PC-3 (cell line): ENCODE data around the gene VSIR. TPM values are rescaled to one million over a fixed set of nuclear protein-coding genes. Genes with fewer than 3 reads are reported as not detected.

Experiments used
- ATAC-seq: fragments of 200-7000 bp; cut with Tn5 transposase; 2 replicates; pipeline ENCODE4 v1.9.1; 2020; ENCODE audit warnings: mild to moderate bottlenecking, moderate library complexity
- BruUV-seq: library from RNA; stranded (reverse); fragments of 400-500 nt; replicated peaks from 2 replicates; lab custom pipeline; 2021; lab: Mats Ljungman, UMichigan
- CTCF ChIA-PET: fragments of 300-600 bp; sonication (Branson Sonifier 250); formaldehyde crosslinking; loops from one replicate; lab custom pipeline; 2022; ENCODE audit warnings: antibody characterized with exemption; lab: Charles Lee
- POLR2A ChIA-PET: fragments of 300-600 bp; sonication (Branson Sonifier 250); formaldehyde crosslinking; loops from one replicate; lab custom pipeline; 2022; ENCODE audit warnings: antibody characterized with exemption; ENCODE audit not compliant: unreplicated experiment; lab: Charles Lee
- DNase-seq: peaks from one replicate; pipeline ENCODE4 v3.0.0-alpha.2; 2015
- H2AFZ ChIP-seq: fragments of 300-600 bp; sonication (generic); 2 replicates; pipeline ENCODE4 v1.6.0; 2016; ENCODE audit warnings: antibody characterized with exemption, low read length
- H3F3A ChIP-seq: fragments of 300-600 bp; sonication (generic); one replicate; pipeline ENCODE4 v1.6.0; 2017; ENCODE audit warnings: antibody characterized with exemption, low read length, control low read depth, mild to moderate bottlenecking; ENCODE audit not compliant: unreplicated experiment
- H3K27ac ChIP-seq: fragments of 300-600 bp; sonication (generic); 2 replicates; pipeline ENCODE4 v1.5.1; 2016; ENCODE audit warnings: mild to moderate bottlenecking, low read length
- H3K27me3 ChIP-seq: fragments of 300-600 bp; sonication (generic); 2 replicates; pipeline ENCODE4 v1.6.1; 2016; ENCODE audit warnings: low read length, mixed read lengths
- H3K36me3 ChIP-seq: fragments of 300-600 bp; sonication (generic); 2 replicates; pipeline ENCODE4 v1.6.1; 2016; ENCODE audit warnings: low read depth, mixed run types, low read length, mixed read lengths
- H3K4me1 ChIP-seq: fragments of 300-600 bp; sonication (generic); 2 replicates; pipeline ENCODE4 v1.5.1; 2016; ENCODE audit warnings: low read length; ENCODE audit not compliant: insufficient read depth
- H3K4me2 ChIP-seq: fragments of 300-600 bp; sonication (generic); 2 replicates; pipeline ENCODE4 v1.6.0; 2016; ENCODE audit warnings: low read length
- H3K4me3 ChIP-seq: fragments of 300-600 bp; sonication (generic); 2 replicates; pipeline ENCODE4 v1.5.1; 2016; ENCODE audit warnings: mild to moderate bottlenecking, low read length, mixed read lengths
- H3K79me2 ChIP-seq: fragments of 300-600 bp; sonication (generic); 2 replicates; pipeline ENCODE4 v1.6.1; 2017; ENCODE audit warnings: low read length, mixed read lengths
- H3K9ac ChIP-seq: fragments of 300-600 bp; sonication (generic); 2 replicates; pipeline ENCODE4 v1.6.0; 2016; ENCODE audit warnings: mild to moderate bottlenecking, low read length
- H3K9me2 ChIP-seq: fragments of 300-600 bp; sonication (generic); replicated peaks from 2 replicates; pipeline ENCODE4 v1.6.1; 2016; ENCODE audit warnings: mixed run types, low read length, mixed read lengths
- H3K9me3 ChIP-seq: fragments of 300-600 bp; sonication (generic); 2 replicates; pipeline ENCODE4 v1.6.1; 2016; ENCODE audit warnings: low read length, mixed read lengths
- H4K20me1 ChIP-seq: fragments of 300-600 bp; sonication (generic); 2 replicates; pipeline ENCODE4 v1.6.1; 2016; ENCODE audit warnings: low read length, mixed read lengths
- EZH2 ChIP-seq: fragments of 300-600 bp; sonication (generic); IDR thresholded peaks from one replicate; pipeline ENCODE4 v1.6.1; 2017; ENCODE audit warnings: antibody characterized with exemption, mild to moderate bottlenecking, low read length; ENCODE audit not compliant: unreplicated experiment
- EZH2phosphoT487 ChIP-seq: fragments of 300-600 bp; sonication (generic); IDR thresholded peaks from 2 replicates; pipeline ENCODE4 v1.6.1; 2018; ENCODE audit warnings: mild to moderate bottlenecking, antibody characterized with exemption, low read length, borderline replicate concordance
- intact Hi-C: fragments of 100-400 bp; cut with micrococcal nuclease; formaldehyde crosslinking; loops from 2 replicates; pipeline ENCODE4 v1.9.0; 2023
- total RNA-seq: library from RNA; depleted of rRNA; stranded (reverse); fragments of >200 nt; gene quantifications from 2 replicates; pipeline ENCODE4 v1.2.3, GENCODE V29; 2014
- TF ChIP-seq, protein P1 (sequence below): fragments of 300-600 bp; sonication (generic); conservative IDR thresholded peaks from 2 replicates; pipeline ENCODE4 v1.5.1; 2017; ENCODE audit warnings: antibody characterized with exemption, low read depth, mild to moderate bottlenecking, low read length

Gene VSIR
- total RNA-seq, 1 experiment from 2014 or later: 14.1 TPM

- Histone ChIP-seq H2AFZ (no peak overlapping the region), H3K27ac (no peak overlapping the region), H3K9me2 (no peaks in the 10 kb centered on the region), H3F3A (no peaks in the 10 kb centered on the region), H3K27me3 (no peaks in the 10 kb centered on the region), H3K4me1 (no peaks in the 10 kb centered on the region), H3K79me2 (no peaks in the 10 kb centered on the region), H3K9ac (no peak overlapping the region), H3K36me3 (peaks cover 3% of the 10 kb centered on the region; the same call in 1 of the 2 replicates), H4K20me1 (no peaks in the 10 kb centered on the region), H3K9me3 (no peaks in the 10 kb centered on the region), H3K4me3 (no peak overlapping the region), H3K4me2 (no peak overlapping the region)
- CTCF ChIA-PET: no interaction called here
- POLR2A ChIA-PET: no interaction called here
- ATAC-seq (no peak), DNase-seq (no peak)
- BruUV-seq: TSS peak; percentile 80
- intact Hi-C loops: no loop called here
- TF ChIP-seq, protein P1, sequence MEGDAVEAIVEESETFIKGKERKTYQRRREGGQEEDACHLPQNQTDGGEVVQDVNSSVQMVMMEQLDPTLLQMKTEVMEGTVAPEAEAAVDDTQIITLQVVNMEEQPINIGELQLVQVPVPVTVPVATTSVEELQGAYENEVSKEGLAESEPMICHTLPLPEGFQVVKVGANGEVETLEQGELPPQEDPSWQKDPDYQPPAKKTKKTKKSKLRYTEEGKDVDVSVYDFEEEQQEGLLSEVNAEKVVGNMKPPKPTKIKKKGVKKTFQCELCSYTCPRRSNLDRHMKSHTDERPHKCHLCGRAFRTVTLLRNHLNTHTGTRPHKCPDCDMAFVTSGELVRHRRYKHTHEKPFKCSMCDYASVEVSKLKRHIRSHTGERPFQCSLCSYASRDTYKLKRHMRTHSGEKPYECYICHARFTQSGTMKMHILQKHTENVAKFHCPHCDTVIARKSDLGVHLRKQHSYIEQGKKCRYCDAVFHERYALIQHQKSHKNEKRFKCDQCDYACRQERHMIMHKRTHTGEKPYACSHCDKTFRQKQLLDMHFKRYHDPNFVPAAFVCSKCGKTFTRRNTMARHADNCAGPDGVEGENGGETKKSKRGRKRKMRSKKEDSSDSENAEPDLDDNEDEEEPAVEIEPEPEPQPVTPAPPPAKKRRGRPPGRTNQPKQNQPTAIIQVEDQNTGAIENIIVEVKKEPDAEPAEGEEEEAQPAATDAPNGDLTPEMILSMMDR: no peak
- TF ChIP-seq EZH2 (no peak), EZH2phosphoT487 (no peak)
Observed at GRCh38 chr10:71816936-71817618, 43.8 kb upstream of the VSIR start.

DNA sequence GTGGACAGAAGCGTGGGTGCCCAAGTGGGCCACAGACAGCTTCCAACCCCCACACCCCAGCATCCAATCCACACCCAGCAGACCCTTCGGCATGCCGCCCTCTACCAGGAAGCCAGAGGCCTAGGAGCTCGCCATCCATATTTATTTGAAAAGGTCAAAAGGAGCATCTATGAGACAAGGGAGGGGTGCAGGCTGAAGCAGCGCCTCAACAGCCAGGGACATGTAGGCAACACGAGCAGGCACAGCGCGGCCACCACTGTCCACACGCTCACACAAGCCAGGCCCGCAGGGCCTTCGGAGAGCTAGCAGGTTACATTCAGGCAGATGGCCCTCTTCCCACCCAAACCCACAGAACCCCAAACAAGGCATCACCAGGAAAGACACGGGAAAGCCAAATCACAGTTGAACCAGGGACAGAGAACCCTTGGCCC lies 43.1 kb upstream of the VSIR start:
- ATAC-seq (no peak), DNase-seq (no peak)
- Histone ChIP-seq H3K4me2 (no peak overlapping the region), H2AFZ (no peak overlapping the region), H3K36me3 (peaks cover 3% of the 10 kb centered on the region; the same call in 1 of the 2 replicates), H3F3A (no peaks in the 10 kb centered on the region), H4K20me1 (no peaks in the 10 kb centered on the region), H3K79me2 (no peaks in the 10 kb centered on the region), H3K9me2 (no peaks in the 10 kb centered on the region), H3K27me3 (no peaks in the 10 kb centered on the region), H3K27ac (no peak overlapping the region), H3K9ac (no peak overlapping the region), H3K4me3 (no peak overlapping the region), H3K4me1 (no peaks in the 10 kb centered on the region), H3K9me3 (no peaks in the 10 kb centered on the region)
- POLR2A ChIA-PET: interaction anchor here (0.7 kb wide), 1 partner anchor 80 kb away, joined by 3 read pairs; no protein-coding TSS in a partner anchor
- intact Hi-C loops: no loop called here
- BruUV-seq: no TSS peak
- CTCF ChIA-PET: no interaction called here
- TF ChIP-seq EZH2: no peak
- TF ChIP-seq, protein P1: no peak
- no peak for TF ChIP-seq EZH2phosphoT487

DNA sequence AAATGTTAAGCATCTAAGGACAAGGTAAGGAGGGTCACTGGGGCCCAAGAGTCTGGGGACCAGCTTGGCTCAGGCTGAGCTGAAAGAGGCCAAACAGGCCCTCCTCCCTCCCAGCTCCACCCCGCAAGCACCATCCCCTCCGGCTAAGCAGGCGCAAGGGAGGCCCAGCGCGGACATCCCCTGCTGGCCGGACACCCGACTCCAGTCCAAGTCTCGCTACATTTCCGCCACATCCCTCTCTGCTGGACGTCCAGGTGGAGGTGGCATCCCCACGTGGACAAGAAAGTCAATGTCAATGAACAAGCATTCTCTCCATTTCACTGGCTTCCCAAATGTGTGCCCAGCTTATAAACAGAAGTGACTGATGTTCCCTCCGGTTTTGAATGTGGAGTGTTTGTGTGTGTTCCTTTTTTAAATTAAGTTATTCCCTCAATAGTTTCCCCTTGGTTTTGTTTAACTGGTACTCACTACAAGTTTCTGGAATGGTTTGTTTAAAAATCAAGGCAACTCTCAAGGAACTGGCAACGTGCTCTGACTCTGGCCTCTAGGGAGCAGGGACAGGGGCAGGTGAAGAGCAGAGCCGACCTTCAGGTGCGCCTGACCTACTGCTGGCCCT lies 42.3 kb upstream of the VSIR start:
- H3K9me3 ChIP-seq: no peaks in the 10 kb centered on the region
- ATAC-seq (no peak), DNase-seq (no peak)
- CTCF ChIA-PET: no interaction called here
- H3F3A ChIP-seq: no peaks in the 10 kb centered on the region
- POLR2A ChIA-PET: no interaction called here
- H3K9ac ChIP-seq: no peak overlapping the region
- H3K9me2 ChIP-seq: no peaks in the 10 kb centered on the region
- no TSS peak for BruUV-seq
- H3K36me3 ChIP-seq: peaks cover 3% of the 10 kb centered on the region; the same call in 1 of the 2 replicates
- intact Hi-C loops: no loop called here
- H3K79me2 ChIP-seq: no peaks in the 10 kb centered on the region
- H2AFZ ChIP-seq: no peak overlapping the region
- no peak overlapping the region for H3K27ac ChIP-seq
- H3K4me3 ChIP-seq: no peak overlapping the region
- H3K27me3 ChIP-seq: no peaks in the 10 kb centered on the region
- TF ChIP-seq EZH2phosphoT487 (no peak), EZH2 (no peak)
- TF ChIP-seq, protein P1: no peak
- no peaks in the 10 kb centered on the region for H3K4me1 ChIP-seq
- H3K4me2 ChIP-seq: no peak overlapping the region
- H4K20me1 ChIP-seq: no peaks in the 10 kb centered on the region
